NCI-H2107 treated with DMSO at 0.1 percent for 48 hours (cell line): ENCODE results near the gene GALNT1.
"Not testable (repeated sequence)": the region's sequence is repeated elsewhere in the genome, so short reads cannot be mapped to it uniquely, and the experiment has no call there.

Source experiments
- DNase-seq: peaks from one replicate; lab custom pipeline; 2025; ENCODE audit not compliant: unreplicated experiment; lab: John Stamatoyannopoulos, UW

GALNT1 gene

GRCh38 chr18:35581546-35581897 is at the start of gene GALNT1:
GALNT1 (plus strand) TSS chr18:35581740; CDS start chr18:35654663, 72,923 bp downstream.
- DNase-seq: no peak

DNA sequence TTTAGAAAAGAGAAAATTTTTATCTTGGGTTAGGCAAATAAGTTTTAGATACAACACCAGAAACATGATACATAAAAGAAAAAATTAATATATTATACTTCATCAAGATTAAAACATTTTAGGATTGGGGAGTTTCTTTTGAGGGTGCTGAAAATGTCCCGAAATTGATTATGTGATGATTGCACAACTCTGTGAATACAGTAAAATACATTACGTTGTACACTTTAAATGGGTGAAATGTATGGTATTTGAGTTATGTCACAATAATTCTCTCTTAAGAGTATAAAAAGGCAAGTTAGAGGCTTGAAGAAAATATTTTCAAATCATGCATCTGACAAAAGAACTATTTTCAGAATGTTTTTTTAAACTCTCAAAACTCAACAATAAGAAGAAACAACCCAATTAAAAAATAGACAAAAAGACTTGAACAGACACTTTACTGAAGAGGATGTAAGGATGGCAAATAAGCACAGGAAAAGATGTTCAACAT is 47.6 kb upstream of the GALNT1 start:
- DNase-seq: no peak

DNA sequence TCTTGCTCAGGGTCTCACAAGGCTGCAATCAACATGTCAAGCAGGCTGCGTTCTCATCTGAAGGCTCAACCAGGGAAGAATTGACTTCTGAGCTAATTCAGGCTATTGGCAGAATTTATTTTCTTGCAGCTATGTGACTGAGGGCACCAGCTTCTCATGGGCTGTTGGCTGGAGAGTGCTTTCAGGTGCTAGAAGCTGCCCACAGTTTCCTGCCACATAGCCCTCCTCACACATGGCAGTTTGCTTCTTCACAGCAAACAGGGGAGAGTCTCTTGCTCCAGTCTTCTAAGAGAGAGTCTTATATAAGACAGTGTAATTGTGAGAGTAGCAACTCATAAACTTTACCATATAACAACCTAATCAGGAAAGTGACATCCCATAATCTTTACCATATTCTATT is 46.2 kb upstream of the GALNT1 start:
- DNase-seq: no peak

DNA sequence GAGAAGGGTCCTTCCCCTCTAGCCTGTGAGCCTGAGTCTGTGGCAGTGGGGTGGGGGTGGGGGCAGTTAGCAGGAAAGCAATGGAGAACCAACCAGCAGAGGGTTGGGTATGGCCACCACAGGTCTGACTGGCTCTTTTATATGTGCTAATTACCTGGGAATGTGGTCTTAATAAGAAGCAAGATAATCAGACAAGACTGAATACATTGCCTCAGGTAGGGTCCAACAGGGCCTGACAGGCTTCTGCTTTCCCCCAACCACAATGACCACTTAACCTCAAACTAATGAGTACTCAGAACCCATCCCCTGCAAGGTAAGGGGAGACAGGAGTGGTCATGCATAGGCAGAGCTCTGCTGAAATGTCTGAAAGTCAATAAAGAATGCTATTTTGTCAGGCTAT is 39.2 kb upstream of the GALNT1 start:
- no peak for DNase-seq

DNA sequence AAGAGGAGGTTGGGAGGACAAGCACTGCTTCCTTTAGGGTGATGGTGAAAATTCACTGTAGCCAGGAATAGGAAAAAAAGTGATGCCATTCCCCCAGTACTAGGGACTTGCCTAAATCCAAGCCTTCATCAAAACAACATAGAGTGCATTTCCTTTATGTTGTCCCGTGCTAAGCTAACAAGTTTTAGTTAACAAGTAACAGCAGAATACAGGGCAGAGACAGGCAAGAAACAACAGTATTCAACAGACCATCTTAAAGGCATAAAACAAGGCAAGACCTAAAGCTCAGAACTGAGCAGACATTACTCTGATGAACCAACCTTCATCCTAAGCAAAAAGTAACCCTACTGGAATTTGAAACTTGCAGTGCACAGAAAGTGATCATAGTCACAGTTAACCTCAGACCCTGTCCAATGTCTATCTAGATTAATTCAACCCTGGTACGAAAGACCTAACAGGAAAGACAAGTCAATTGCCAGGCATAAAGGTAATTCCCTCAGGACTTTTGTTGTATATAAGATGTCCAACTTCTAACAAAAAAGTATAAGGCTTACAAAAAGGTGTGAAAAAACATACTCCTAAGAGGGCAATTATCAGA is 34.4 kb upstream of the GALNT1 start:
- no peak for DNase-seq

- DNase-seq: no peak
Observed at GRCh38 chr18:35549564-35549963, 32.0 kb upstream of the GALNT1 start.

DNA sequence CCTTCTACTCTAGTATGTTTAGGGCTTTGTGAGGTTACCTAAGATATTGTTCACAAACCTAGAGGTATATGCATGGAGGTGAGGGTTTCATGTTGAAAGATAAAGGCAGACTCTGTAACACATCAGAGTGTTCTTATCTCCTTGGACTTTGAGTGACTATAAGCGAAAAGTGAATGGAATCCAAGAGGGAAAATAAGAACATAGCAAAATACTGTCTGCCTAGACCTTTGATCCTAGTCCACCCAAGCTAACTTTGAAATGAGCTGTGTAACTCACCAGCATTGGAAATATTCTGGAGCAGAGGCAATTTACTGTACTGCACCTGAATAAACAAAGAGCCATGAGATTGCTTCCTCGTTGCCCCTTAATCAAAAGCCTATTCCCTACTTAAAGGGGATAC is 28.2 kb upstream of the GALNT1 start:
- no peak for DNase-seq

DNA sequence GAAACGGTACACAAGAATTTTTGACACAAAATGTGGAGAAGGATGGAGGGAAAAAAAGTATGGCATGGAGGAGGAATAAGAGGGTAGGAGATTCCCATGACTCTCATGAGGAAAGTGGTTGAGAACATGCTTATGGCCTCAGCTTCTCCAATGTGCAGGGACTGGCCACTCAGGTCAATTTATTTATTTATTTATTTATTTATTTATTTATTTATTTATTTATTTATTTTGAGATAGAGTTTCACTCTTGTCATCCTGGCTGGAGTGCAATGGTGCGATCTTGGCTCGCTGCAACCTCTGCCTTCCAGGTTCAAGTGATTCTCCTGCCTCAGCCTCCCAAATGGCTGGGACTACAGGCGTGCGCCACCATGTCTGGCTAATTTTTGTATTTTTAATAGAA is 26.0 kb upstream of the GALNT1 start:
- DNase-seq: not testable (repeated sequence)

- DNase-seq: no peak
Observed at GRCh38 chr18:35559867-35560266, 21.7 kb upstream of the GALNT1 start.

DNA sequence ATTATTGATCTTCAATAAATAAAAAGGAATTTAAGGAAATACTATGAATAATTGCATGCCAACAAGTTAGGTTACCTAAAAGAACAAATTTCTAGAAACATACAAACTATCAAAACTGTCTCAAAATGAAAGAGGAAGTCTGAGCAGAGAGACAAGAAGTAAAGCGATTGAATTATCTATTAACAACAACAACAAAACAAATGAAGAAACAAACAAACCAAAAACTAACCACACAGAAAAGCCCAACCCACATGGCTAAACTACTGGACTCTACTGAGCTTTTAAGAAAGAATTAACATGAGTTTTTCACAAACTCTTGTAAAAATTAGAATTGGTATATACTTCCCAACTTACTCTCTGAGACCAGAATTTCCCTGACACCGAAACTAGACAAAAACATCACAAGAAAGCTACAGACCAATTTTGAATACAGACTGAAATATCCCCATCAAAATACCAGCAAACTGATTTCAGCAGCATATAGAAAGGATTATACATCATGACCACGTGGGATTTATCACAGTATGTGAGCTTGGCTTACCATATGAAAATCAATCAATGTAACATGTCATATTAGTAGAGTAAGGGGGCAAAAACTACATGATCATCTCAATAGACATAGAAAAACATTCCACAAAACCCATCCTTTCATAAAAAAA is 16.6 kb upstream of the GALNT1 start:
- no peak for DNase-seq

DNA sequence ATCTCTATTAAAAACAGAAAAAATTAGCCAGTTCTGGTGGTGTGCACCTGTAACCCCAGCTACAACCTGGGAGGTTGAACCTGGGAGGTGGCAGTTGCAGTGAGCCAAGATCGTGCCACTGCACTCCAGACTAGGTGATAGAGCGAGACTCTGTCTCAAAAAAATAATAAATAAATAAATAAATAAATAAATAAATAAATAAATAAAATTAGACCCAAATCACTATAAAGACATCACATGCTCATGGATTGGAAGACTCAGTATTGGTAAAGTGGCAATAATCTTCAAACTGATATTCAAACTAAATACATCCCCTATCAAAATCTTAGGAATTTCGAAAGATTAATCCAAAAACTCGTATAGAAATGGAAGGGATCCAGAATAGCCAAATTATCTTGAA is 15.5 kb upstream of the GALNT1 start:
- DNase-seq: no peak

- no peak for DNase-seq
Observed at GRCh38 chr18:35570182-35570581, 11.4 kb upstream of the GALNT1 start.

DNA sequence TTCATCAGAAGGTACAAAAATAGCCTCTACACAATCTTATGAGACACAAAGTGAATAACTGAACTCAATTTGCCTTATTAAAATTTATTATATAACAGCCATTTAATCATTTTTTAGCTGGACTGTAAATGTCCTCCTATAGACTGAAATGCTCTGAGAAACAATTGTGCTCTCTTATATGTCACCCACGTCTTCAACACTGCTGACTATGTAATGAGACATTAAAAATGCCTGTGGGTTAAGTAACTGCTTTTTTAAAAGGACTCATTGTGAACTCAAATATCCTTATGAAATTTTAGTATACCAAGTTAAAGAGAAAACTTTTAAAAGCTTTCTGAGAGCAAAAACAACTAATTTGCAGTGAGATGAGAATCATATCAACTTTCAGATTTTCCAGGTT is 10.4 kb upstream of the GALNT1 start:
- DNase-seq: no peak

- no peak for DNase-seq
Observed at GRCh38 chr18:35572644-35573043, 8.9 kb upstream of the GALNT1 start.

- no peak for DNase-seq
Observed at GRCh38 chr18:35573531-35573930, 8.0 kb upstream of the GALNT1 start.

- not testable (repeated sequence) for DNase-seq
Observed at GRCh38 chr18:35576240-35576845, 5.2 kb upstream of the GALNT1 start.

DNA sequence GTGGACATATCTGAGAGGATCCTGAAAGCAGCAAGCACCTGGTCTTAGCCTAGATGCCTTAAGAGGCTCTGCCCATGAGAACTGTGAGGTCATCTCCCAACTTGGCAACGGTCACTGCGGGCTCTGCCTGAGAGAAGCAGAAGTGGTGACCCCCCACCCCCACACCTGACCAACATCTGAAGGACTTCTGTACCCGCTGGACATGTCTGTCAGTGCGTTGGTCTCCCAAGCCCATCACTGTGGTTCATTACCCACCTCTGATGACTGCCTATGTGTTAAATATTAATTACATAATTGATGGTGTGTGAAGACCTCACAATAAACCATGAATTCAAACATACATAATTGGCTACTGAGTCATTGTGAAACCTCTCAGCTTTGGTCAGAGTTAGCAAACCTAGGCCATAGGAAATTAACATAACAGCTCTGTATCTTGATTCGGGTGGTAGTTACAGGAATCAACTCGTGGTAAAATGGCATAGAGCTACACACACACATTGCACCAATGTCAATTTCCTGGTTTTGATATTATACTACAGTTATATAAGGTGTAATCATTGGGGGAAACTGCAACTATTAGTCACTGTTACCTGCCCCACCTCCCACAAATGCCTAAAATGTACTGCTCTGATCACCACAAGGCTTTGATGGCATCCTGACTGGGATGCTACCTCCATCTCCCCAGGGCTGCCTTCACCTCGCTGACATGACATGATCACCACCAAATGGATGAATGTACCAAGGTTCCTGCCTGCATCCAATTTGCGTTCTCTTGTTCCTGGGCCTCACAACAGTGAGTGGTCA is 4.3 kb upstream of the GALNT1 start:
- DNase-seq: no peak

- no peak for DNase-seq
Observed at GRCh38 chr18:35578481-35578880, 3.1 kb upstream of the GALNT1 start.

DNA sequence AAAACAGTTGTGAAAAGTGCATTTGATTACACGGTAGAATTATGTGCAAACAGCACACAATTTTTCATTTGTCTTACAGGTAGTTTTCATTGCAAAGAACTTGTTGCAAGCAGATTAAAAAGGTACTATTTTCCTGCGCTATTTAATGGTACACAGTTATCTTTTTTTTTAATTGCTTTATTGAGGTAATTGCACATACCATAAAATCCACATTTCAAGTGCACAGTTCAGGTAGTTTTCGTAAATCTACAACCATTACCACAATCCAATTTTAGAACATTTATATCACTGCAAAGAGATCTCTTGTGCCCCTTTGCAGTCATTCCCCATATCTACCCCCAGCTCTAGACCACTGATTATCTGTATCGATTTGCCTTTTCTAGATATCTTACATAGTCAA is 2.6 kb upstream of the GALNT1 start:
- DNase-seq: no peak

GRCh38 chr18:35580701-35581539 is 620 bp upstream of the GALNT1 start:
- no peak for DNase-seq
